SK-N-SH treated with all-trans-retinoic acid at 6 μM for 48 hours (cell line): Measurements from ENCODE around the gene RAB13.

Experiments
- ARNTL ChIP-seq: fragments of 450-650 bp; formaldehyde crosslinking; IDR thresholded peaks from 2 replicates; pipeline ENCODE4 v1.5.0; 2020; ENCODE audit warnings: low read depth, mild to moderate bottlenecking, moderate library complexity, borderline replicate concordance
- ISL1 ChIP-seq: fragments of 250-450 bp; sonication (Bioruptor Pico); IDR thresholded peaks from 2 replicates; pipeline ENCODE4 v2.1.2; 2022; ENCODE audit warnings: mild to moderate bottlenecking, moderate library complexity
- PATZ1 ChIP-seq: fragments of 250-450 bp; sonication (Bioruptor Pico); IDR thresholded peaks from 2 replicates; pipeline ENCODE4 v1.8.0; 2020; ENCODE audit warnings: mild to moderate bottlenecking, moderate library complexity, borderline replicate concordance
- ZFP3 ChIP-seq: fragments of 250-450 bp; sonication (Bioruptor Pico); IDR thresholded peaks from 2 replicates; pipeline ENCODE4 v1.5.0; 2020; ENCODE audit warnings: mild to moderate bottlenecking, moderate library complexity
- ZFP30 ChIP-seq: fragments of 450-650 bp; formaldehyde crosslinking; IDR thresholded peaks from 2 replicates; pipeline ENCODE4 v1.5.0; 2022; ENCODE audit warnings: mild to moderate bottlenecking, moderate library complexity
- ZNF8 ChIP-seq: fragments of 450-650 bp; formaldehyde crosslinking; IDR thresholded peaks from 2 replicates; pipeline ENCODE4 v1.5.0; 2020; ENCODE audit warnings: mild to moderate bottlenecking, moderate library complexity

DNA sequence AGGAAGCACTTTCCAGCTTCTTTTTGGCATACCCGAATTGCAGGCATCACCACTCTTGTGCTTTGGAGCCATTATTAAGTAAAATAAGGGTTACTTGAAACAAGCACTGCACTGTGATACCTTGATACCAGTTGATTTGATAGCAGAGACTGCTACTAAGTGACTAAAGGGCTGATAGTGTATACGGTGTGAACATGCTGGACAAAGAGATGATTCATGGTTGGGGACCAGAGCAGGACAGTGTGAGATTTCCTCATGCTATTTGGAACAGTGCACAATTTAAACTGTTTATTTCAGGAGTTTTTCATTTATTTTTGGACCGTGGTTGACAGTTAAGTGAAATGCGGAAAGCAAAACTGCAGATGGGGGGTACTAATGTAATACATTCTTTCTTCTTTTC lies 14.3 kb upstream of the RAB13 start:
- TF ChIP-seq PATZ1 (no peak), ARNTL (CRISPR knock-in tag) (no peak), ISL1 (CRISPR knock-in tag) (no peak), ZNF8 (no peak), ZFP3 (CRISPR knock-in tag) (no peak), ZFP30 (CRISPR knock-in tag) (no peak)
